Measurements from ENCODE around the gene CRABP1. TPM values are rescaled to one million over a fixed set of nuclear protein-coding genes. Genes with fewer than 3 reads are reported as not detected.
A peak's percentile ranks its signal among the peaks of the same experiment; 100 is the strongest.

CRABP1 gene
- polyA plus RNA-seq, 3 donors: 35.2 to 56.2 (median 44.5) TPM

DNA sequence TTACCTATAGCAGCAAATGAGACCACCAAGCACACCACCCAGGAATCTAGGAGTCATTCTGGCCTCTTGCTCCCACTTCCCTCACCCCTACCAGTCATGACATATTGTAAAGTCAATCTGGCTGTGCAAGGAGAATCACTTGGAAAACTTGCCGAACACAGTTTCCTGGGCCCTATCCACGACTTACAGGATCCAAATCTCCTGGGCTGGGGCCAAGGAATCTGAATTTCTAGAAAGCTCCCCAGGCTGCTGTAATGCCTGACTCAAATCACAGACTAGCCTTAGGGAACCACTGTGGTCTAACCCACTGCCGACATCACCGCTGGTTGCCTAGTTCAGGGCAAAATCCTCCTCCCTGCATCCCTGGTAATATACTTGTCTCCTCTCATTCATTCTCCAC lies 4.2 kb upstream of the CRABP1 start:
- no peak for DNase-seq (ENCODE audit: extremely low read depth in 1 of 11, low read depth in 9 of 11, low spot score in 4 of 11)

DNA sequence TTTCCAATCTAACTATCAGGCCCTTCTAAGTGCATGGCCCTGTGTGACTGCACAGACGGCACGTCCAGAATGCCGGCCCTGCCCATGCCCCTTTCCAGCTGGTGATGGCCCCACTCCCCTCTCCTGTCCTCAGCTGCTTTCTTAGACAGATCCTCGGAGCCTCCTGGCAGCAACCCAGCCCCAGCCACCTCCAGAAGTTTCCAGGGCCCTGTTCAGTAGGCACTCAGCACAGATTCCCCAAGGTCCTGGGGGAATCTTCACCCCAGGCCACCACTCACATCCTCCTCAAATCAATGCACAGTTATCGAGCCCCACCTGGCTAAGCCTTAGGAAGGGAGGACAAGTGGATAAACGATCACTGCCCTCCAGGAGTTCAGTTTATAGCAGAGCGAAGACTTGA lies 1.4 kb upstream of the CRABP1 start:
- no peak for DNase-seq (ENCODE audit: extremely low read depth in 1 of 11, low read depth in 9 of 11, low spot score in 4 of 11)

DNA sequence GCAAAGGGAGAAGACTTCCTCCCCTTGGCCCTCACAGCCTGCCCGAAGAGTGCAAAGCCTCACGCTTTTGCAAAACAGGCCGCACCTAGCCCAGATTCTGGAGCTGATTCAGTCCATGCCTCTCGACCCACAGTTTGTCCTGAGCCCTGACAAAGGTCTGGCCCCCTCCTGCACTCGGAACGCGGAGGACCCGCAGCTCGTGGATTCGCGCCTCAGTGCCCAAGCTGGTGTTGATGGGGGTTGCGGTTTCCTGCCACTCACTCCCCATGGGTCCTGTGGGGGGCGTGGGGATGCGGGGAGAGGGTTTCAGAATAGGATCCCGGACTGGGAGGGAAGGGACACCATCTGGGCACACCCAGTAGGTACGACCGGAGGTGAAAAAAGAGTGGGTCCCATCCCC lies 594 bp upstream of the CRABP1 start:
- DNase-seq (ENCODE audit: extremely low read depth in 1 of 11, low read depth in 9 of 11, low spot score in 4 of 11): no peak

DNA sequence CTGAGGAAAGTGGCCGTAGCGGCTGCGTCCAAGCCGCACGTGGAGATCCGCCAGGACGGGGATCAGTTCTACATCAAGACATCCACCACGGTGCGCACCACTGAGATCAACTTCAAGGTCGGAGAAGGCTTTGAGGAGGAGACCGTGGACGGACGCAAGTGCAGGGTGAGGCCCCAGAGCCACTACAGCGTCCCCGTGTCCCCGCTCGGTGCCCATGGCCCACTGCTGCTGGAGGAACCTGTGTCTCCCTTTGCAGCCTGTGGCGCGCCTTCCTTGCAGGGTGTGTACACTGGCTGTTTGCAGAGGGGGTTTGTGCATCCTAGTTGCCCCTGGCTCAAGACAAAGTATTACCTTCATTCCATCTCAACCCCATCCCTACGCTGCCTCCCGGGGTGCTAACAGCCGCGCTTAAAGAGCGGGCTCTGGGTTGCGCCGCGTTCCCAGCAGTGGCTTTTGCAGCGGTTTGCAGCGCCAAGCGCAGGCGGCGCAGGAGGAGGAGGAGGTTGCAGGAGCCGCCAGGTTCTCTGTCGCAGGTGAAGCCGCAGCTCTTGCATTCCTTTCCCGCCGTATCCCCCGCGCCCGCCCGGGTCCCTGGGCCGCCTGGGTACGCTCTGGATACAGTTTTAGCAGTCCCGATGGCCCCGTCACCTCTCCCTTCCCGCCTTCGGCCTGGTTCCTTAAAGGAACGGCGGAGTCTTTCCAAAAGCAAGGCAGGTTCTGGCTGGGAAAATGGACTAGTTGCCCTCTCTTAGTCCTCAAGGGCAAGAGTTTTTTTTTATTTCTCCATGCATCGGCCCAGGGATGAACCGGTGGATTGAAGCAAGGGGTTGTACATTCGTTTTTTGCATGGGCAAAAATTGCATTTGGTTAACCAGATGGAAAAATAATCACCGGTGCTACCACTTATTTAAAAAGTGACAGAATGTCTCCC lies 1.2 kb downstream of the CRABP1 start:
- no peak for DNase-seq (ENCODE audit: extremely low read depth in 1 of 11, low read depth in 9 of 11, low spot score in 4 of 11)

DNA sequence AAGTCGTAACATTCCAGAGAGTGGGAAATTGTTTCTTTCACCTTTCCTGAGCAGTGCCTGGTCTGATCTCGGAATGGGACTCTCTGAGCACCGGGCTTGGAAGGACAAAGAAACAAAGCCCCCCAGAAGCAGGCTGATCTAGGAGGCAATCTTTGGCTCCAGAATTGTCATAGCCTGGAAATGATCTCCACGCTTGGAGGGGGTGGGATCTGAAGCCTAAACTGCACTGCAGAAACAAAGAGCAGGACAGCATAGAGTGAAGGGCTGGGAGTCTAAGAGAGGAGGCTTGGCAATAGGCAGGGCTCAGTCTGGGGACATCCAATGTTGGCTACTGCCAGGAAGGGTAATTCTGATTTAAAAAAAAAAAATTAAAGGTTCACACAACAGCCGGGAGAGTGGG lies 1.9 kb downstream of the CRABP1 start:
- no peak for DNase-seq (ENCODE audit: extremely low read depth in 1 of 11, low read depth in 9 of 11, low spot score in 4 of 11)

DNA sequence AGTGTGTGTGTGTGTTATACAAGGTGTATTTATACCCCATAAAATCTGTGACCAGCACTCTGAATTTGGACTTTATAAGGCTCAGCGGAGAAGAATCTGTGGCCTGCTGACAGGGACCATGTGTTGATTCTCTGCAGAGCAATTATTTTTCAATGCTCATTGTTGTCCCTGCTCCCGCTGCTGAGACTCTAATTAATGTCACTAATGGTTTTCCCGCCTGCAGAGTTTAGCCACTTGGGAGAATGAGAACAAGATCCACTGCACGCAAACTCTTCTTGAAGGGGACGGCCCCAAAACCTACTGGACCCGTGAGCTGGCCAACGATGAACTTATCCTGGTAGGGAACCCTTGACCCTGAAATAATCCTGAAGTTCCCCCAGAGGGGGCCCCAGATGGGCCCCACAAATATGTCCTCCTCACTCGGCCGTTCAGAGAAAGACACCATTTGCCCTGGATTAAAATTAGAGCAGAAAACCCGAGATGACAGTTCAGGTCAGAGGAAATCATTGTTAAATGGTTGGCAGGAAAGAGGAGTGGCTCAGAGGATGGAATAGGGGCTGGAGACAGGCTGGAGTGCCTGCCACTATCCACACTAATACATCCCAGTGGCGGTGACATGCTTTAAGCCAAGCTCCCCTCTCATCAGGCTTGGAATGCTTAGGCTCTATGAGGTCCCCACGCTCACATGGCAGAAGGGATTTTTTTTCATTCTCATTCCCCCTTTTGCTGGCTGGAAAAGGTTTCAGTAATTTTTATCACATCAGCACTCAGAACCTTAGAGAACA lies 3.3 kb downstream of the CRABP1 start:
- DNase-seq (ENCODE audit: extremely low read depth in 1 of 11, low read depth in 9 of 11, low spot score in 4 of 11): no peak

DNA sequence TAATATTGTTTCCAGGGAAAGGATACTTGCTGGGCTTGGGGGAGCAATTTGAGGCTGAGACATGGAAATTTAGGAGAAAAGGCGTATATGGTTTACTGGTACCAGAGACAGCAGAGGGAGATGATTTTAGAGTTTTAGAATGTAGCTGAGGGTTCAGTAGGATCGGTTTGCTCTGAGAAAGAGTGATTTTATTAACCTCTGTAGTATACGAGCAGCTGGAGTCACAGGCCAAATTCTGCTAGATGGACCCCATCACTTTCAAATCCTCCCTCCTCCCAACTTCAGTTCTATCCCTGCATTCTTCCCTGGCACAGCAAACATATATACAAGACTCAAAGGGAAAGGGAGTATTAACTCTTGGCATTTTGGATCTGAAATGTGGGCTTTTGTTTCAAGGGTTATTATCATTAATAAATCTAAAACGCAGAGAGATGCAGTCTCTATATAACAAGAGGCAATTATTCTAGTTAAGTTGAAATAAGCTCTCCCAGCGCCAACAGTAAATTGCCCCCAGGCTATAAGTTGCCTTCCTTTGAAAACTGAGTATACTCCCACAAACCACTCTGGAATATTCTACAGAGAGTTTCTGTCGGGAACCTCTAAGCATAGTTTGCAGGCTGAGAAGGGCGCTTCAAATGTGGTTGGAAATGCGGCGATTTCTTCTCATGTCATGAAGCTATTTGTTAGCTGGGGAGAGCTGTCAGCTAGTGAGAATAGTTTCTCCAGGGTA lies 5.4 kb downstream of the CRABP1 start:
- no peak for DNase-seq (ENCODE audit: extremely low read depth in 1 of 11, low read depth in 9 of 11, low spot score in 4 of 11)

DNA sequence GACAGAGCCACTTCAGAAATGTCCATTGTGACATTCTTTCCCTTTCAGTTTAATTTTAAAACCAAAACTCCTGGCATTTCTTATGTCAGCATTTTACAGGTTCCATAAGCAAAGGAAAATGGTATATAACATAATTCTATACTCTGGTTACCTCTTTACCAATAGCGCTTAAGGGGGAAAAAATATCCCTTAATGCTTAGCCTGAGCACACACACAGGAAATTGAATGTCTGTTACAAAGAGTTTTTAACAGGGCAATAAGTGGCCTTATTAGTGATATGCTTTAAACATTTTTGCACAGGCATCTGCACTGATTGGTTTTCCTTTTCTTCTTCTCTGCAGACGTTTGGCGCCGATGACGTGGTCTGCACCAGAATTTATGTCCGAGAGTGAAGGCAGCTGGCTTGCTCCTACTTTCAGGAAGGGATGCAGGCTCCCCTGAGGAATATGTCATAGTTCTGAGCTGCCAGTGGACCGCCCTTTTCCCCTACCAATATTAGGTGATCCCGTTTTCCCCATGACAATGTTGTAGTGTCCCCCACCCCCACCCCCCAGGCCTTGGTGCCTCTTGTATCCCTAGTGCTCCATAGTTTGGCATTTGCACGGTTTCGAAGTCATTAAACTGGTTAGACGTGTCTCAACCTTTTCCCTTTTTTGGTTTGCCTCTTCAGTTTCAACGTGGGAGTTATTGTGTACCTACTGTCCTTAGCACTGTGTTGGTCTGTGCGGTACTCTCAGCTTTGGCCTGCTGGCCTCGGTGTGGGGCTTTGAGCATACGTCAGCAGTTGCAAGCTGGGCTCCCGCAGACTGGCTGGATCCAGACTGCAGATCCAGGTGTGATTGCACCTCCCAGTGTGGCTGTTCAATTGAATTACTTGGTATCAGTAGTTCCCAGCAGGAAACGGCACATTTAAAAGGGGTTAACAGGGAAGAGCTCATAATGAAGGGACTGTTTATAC lies 7.7 kb downstream of the CRABP1 start:
- DNase-seq (ENCODE audit: extremely low read depth in 1 of 11, low read depth in 9 of 11, low spot score in 4 of 11): peak in 2 of 11 donors; percentile 43 to 65

DNA sequence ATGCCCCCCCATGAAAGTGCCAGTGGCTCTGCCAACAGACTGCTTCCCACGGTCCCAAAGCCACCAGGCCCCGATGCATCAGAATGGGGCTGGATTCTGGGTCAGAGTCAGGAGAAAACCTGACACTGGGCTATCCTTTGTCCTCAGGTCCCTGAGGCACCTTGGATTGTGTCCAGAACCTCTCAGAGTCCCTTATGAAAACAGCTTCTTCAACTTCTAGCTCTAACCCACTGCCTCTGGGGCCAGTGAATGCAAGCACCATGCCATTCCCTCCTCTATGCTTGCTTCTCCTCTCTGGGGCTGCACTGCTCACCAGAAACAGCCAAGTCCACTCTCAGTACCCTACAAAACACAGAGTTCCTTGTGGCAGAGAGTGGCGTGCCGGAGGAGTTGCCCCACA lies 9.9 kb downstream of the CRABP1 start:
- no peak for DNase-seq (ENCODE audit: extremely low read depth in 1 of 11, low read depth in 9 of 11, low spot score in 4 of 11)

DNA sequence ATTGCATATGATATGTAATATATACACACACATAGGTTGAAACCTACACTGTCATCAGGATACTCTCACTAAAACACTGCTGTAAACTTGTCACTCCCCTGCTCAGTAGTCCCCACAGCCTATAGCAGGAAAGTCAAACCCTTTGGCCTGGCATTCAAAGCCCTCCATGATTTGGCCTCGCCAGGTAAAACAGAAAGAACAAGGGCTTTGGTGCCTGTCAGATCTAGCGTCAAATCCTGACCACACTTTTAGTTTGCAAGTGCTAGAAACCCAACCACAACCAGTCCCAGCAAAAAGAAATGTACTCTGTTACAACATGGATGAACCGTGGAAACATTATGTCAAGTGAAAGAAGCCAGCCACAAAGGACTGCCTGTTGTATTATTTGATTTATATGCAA lies 11.4 kb downstream of the CRABP1 start:
- no peak for DNase-seq (ENCODE audit: extremely low read depth in 1 of 11, low read depth in 9 of 11, low spot score in 4 of 11)

DNA sequence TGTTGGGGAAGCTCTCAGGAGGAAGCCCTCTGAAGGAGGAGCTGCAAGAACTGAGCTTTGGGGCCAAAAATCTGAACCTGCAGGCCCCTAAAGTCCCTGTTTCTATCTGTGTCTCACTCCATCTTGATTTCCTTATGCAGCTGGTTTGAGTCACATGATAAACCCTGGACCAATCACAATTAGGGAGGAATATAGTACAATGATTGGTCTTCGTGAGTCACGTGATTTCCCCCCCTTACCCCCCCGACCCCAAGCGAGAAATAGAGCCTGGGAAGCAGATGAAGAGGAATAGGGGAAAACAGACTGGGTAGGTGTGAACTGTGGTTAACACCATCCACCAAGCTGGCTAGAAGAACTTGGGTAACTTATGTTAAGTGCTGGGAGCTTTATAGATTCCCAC lies 12.9 kb downstream of the CRABP1 start:
- no peak for DNase-seq (ENCODE audit: extremely low read depth in 1 of 11, low read depth in 9 of 11, low spot score in 4 of 11)

DNA sequence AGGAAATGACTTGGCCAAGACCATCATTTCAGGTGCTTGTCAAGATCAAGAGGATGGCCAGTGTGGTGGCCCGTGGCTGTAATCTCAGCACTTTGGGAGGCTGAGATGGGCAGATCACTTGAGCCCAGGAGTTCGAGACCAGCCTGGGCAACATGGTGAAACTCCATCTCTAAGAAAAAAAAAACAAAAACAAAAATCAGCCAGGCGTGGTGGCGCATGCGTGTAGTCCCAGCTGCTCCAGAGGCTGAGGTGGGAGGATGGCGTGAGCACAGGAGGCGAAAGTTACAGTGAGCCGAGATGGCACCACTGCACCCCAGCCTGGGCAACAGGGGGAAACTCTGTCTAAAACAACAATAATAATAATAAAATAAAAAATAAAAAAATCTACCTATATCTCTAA lies 15.0 kb downstream of the CRABP1 start:
- no peak for DNase-seq (ENCODE audit: extremely low read depth in 1 of 11, low read depth in 9 of 11, low spot score in 4 of 11)

DNA sequence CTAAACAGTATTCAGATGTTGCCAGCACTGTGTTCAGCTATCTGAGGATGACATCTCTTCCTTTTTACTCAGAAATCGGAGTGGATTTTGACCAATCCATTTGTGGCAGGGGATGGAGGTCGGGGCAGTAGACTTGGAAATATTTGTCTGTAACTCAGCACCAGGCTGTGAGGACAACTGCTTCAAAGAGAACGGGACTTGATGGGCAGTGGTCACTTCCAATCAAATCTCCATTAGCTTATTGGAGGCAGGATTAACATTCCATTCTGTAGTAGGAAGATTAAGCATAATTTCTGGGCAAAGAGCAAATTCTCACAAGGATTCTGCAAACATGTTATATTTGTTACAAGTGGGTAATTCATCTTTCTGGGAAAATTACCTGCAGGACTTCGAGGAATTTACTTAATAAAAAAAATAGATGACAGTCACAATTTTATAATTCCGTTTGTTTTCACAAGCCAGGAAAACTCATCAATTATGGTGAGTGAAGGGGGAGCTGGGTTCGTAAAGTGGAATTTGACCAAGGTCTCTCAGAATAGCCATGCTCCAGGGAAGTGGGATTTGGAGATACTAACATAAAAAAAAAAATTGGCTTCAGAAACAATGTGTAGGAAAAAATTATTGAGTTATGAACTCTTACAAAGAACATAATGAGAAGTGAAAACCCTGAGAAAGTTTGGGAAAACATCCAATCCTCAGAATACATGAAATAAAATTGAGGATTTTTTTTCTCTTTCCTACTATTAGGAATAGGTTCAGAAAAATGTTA lies 18.1 kb downstream of the CRABP1 start:
- DNase-seq (ENCODE audit: extremely low read depth in 1 of 11, low read depth in 9 of 11, low spot score in 4 of 11): peak in 1 of 11 donors; percentile 41

DNA sequence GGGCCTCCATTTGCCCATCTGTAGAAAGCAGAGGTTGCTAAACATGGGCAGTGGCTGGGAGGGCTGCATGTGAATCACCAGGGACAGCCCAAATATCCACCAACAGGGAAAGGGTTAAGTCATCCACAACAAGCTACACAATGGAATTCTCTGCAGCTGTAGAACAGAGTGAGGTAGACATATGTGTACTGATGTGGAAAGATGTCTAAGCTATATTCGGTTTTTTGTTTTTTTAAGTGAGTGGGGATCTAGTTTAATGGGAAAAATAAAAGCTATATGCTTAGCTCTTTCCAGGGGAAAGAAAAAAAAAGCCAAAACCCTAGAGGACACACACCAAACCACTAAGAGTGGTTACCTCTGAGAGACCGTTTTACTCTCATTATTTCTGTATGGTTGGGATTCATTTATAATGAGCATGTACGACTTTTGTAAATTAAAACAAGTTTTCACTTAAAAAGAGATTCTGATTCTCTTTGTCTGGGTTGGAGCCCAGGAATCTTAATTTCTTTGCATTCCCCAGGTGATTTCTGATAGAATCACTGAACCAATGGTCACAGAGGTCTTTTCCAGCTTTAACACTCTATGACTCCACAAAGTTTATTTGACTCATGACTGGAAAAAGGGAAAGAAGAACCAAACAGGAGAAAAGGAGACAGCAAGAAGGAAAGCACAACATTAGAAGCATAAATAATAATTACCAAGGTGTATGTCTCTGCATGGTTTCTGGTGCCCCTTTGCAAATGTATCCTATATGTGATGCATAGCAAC lies 19.1 kb downstream of the CRABP1 start:
- DNase-seq (ENCODE audit: extremely low read depth in 1 of 11, low read depth in 9 of 11, low spot score in 4 of 11): no peak

DNA sequence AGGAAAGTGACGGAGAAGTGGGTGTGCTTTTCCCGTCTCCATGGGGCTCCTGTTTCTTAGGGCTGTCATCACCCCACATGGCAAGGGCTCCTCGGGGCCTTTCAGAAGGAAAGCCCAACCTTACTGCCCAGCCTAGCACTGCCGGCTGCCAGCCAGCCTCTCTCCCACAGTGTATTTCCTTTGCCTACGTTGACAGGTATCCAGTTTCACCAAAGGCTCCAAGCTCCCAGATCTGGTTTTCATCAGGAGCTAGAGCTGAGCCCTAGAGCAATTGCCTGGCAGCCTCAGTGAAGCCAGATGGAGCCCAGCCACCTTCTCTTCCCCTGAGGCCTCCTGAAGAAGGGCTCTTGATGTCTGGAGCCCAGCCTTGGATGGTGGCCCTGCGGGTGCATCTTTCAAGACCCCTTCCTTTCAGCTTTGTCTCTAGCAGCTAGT lies 20.2 kb downstream of the CRABP1 start:
- peak in 2 of 11 donors; percentile 46 to 52 for DNase-seq (ENCODE audit: extremely low read depth in 1 of 11, low read depth in 9 of 11, low spot score in 4 of 11)

DNA sequence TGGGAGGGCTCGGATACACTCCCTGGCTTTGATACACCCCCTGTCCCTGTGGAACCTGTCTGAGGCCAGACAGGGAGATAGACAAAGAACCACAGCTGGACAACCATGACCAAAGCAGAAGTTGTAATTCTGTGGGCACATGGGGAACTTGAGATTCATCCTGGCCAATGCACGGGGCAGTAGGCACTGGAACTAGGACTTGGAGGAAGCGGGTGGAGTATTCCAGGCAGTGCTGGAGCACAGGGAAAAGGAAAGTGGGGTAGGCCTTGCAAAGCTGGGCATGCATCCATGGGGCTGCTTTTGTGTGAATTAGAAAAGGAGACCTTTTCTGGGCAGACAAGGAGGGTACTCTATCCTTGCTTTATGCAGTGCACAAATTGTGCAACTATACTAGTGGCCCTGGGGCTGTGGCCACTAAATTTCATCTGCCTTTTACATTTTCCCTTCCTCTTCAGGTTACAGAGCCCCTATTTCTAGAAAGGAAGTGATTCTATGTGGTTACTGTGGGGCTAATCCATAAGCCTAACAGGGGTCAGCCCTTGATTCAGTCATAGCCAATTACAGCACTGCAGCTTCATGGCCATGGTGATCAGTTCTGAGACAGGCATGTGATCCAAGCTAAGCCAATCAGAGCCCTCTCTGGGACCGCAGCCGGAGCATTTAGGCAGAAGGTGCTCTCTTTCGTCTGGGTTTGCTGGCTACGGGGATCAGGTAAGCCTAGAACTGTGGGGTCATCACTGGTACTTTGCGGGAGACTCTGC lies 21.0 kb downstream of the CRABP1 start:
- DNase-seq (ENCODE audit: extremely low read depth in 1 of 11, low read depth in 9 of 11, low spot score in 4 of 11): no peak
